GM19452 (cell line): ENCODE data around the gene BLVRB.

ENCODE experiments used
- ATAC-seq: cut with Tn5 transposase; IDR thresholded peaks from one replicate; pipeline ENCODE4 v1.9.1; 2021; ENCODE audit not compliant: unreplicated experiment

BLVRB gene

DNA sequence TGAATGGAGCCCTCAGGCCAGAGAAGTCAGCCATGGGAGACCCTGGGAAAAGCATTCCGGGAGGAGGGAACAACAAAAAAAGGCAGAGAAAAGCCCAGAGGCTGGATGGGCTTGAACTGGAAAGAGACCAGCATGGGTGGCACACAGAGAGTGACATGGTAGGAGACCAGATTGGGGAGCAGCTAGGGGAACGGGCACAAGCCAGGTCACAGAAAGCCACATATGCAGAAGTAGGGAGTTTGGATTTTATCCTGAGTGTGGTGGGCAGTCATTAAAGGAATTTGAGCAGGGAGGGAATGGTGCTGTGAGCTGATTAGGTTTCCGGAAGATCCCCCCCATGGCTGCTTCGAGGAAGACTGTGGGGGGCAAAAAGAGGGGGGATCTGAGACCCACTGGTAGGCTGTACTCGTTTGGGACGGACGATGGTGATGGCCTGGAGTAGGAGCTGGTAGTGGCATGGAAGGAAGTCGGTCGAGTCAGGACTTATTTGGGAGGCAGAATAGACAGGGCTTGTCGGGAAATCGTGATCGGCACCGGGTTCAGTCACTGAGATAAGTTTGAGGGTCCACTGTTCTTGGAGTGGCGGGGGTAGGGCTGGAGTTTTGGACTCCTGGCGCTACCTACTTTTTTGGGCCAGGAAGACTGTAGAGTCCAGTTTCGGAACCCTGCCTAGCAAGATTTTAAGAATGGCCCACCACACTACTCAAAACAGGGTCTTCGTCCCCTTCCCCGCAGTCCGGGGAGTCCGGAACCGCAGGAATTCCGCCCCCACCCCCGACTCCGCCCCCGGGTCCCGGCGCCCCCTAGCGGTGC, 40.7 kb downstream of the BLVRB start:
- ATAC-seq, result no peak

DNA sequence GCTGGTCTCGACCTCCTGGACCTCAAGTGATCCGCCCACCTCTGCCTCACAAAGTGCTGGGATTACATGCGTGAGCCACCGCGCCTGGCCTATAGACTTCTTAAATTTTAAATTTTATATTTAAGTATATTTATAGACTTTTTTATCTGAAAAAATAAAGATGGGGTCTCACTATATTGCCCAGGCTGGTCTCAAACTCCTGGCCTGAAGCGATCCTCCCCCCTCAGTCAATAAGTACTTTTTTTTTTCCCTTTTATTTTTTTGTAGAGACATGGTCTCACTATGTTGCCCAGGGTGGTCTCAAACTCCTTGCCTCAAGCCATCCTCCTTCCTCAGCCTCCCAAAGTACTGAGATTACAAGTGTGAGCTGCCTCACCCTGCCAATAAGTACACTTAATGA, 41.6 kb downstream of the BLVRB start:
- no peak for ATAC-seq

DNA sequence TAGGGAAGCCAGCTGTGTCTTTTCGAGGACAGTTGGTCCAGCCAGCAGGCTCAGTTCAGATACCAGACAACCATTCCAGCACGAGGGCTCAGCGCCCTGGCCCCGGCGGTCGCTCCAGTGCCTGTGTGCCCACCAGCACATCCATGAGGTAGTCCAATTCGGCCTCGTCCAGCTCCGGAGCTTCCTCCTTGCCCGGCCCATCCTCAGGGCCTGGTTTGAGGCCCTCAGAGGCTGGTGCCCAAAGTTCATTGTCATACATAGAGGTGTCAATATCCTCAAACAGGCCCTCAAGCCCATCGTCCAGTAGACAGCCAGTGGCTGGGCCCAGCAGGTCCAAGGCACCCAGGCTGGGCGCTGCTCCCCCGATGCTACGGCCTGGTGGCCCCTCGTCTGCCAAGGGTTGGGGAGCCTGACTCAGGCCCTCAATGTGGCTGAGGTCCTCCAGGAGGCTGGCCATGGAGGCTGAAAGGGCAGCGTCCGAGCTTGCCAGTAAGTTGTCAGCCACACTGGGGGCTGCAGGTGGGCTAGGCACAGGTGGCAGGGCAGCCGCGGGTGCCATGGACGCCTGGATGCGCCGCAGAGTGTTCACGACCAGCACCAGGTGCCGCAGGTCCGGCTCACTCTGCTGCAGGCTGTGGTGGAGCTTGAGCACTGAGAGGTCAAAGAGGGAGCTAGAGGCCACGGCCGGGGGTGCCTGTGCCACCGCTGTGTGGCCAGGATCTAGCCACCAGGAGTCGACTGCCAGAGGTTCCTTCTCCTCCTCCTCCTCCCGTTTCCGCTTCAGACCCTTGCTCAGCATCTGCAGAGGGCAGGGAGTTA, 42.6 kb downstream of the BLVRB start:
- ATAC-seq, result no peak

DNA sequence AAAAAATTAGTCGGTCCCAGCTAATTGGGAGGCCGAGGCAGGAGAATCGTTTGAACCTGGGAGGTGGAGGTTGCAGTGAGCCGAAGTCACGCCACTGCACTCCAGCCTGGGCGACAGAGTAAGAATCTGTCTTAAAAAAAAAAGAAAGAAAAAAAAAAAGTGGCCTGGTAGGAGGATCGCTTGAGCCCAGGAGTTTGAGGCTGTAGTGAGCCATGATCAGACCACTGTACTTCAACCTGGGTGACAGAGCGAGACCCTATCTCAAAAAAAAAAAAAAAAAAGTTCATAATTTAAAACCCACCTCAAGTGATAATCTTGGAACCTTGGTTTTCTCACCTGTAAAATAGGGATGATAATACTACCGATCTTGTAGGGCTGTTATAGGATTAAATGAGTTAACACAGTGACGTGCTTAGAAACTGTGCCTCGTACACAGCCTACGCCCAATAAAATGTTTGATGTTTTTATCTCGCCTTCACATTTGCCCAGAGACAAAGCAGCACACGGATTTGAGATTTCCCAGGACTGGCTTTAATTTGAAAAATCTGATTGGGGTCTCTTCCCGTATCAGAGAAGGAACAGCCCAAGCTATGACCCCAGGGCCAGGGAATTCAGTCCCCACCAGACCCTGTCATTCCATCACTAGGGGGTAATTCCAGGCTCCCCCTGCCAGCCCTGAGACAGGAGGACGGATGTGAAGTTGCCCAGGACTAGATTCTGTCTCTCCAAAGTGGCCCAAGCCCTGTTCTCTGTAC, 43.4 kb downstream of the BLVRB start:
- ATAC-seq, result no peak

DNA sequence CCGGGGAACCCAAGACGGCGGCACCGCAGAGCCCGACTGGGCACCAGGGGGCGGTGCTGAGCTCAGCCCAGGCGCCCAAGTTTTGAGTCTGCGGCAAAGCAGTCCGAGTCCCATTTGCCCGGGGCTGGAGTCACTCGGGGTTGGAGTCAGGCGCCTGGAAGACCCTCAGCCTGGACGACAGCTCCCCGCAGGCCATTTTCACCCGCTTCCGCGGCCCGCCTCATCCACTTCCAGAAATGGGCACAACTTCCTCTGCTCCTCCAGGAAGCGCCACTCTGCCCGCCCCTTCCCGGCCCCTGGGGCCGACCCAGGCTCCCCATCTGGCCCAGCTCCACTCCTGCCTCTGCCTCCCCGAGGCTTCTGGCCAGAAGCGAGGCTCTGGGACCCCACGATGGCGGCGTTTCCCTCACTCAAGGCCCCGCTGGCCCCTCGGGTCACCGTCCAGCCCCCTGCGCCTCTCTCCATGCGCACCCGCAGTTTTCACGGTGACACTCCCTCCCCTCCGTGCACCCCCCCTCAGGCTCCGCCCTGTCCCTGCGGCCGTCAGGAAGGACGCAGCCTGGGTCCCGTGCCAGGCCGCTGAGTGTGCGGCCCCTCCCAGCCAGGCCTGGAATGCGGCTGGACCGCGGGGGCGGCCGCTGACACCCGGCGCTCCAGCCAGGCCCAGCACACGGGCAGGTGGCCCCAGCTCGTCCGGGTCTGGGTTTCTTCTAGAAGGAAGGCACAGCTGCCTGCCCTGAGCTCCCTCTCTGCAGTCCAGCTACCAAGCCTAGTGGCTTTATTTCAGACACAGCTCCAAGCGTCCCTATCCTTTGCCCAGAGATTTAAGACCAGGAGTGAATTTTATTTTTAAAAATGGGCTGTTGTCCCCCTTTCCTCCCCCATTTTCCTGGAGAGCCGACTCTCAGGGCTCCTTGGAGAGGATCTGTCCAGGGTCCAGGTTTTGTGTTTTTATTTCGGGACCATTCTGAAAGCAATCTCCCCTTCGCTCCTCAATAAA, 44.5 kb downstream of the BLVRB start:
- ATAC-seq, result no peak

DNA sequence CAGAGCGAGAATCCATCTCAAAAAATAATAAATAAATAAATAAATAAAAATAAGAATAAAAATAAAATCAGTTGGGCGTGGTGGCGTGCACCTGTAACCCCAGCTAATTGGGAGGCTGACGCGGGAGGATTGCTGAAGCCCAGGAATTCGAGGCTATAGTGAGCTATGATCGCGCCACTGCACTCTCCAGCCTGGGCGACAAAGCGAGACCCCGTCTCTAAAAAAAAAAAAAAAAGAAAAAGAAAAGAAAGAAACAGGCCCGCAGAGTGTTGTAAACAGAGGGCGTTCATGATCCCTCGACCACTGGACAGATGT, 45.1 kb downstream of the BLVRB start:
- no peak for ATAC-seq

DNA sequence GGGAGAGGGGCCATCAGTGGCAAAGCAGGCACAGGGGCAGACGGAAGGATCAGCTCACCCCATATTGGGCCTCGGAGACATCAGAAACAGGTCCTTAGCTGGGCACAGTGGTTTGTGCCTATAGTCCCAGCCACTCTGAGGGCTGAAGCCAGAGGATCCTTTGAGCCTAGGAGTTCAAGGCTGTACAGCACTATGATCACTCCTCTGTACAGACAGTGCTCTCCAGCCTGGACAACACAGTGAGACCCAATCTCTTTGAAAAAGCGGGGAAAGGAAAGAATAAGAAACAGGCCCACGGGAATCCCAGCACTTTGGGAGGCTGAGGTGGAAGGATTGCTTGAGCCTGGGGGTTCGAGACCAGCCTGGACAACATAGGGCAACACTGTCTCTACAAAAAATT, 45.8 kb downstream of the BLVRB start:
- ATAC-seq, result no peak

DNA sequence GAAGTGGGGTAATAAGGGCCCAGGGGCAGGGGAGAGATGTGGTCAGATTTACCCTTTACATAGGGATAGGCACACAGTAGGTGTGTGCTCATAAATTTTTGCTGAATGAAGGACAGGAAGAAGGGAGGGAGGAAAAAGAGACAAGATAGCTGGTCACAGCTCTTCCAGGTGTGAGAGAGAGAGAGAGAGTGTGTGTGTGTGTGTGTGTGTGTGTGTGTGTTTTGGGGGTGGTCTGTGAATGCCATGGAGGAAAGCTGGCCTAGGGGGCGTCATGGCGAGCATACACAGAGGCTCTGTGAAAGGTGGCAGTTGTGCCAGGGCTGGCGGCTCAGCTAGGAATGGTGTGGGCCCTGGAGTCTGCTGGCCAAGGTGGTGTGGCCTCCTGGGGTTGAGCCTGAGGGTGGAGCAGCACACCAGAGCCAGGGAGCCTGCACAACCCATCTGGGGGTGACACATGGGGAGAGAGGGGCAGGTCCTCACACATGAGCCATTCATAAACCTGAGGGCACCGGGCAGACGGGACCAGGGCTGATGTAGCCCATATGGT, 46.4 kb downstream of the BLVRB start:
- ATAC-seq, result no peak

DNA sequence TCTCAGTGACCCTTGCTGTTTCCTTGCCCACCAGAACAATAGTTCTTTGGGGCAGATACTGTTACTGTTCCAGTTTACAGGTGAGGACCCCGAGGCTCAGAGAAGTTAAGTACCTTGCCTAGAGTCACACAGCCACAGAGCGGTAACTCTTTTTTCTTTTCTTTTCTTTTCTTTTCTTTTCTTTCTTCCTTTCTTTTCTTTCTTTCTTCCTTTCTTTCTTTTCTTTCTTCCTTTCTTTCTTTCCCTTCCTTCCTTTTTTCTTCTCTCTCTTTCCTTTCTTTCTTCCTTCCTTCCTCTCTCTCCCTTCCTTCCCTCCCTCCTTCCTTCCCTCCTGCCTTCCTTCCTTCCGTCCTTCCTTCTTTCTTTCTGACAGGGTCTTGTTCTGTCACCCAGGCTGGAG, 47.5 kb downstream of the BLVRB start:
- ATAC-seq, result no peak

DNA sequence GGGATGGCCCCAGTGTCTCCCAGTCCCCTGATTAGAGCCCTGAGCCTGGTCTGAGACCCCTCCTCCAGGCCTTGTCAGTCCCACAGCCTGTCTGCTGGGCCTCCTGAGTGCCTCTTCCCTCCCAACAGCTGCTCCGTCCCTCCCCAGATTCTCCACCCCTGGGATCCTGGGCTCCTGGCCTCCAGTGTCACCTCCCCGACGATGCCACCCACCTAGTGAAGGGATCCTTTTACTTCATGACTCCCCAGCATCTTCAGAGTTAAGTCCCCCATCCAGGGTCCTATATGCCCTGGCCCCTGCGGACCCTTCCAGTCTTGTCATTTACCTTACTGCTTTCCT, 47.9 kb downstream of the BLVRB start:
- ATAC-seq, result no peak

DNA sequence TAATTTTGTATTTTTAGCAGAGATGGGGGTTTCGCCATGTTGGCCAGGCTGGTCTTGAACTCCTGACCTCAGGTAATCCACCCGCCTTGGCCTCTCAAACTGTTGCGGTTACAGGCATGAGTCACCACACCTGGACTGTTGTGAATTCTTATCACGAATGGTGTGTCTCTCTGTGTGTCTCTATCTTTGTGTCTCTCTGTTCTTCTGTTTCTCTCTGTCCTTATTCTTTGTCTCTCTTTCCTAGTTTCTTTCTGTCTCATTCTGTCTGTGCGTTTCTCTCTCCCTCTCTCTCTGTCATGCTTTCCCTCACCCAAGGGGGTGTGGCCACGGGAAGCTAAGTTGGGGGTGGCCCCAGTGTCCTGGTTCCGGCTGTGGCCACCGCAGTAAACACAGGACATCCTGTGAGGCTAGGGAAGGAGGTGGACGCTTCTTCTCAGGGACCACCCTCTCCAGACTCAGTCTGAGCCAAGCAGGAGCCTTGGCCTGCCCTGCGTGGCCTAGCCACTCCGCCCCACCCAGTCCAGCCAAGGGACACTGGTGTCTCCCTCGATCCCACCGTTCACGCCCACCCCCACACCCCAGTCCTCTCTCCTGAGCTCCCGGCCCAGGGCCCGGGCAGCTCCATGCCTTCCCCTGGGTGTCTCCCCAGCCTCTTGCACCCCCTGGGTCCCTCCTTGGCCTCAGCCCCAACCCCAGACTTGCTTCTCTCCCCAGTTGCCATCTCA, 48.5 kb downstream of the BLVRB start:
- ATAC-seq, result no peak

DNA sequence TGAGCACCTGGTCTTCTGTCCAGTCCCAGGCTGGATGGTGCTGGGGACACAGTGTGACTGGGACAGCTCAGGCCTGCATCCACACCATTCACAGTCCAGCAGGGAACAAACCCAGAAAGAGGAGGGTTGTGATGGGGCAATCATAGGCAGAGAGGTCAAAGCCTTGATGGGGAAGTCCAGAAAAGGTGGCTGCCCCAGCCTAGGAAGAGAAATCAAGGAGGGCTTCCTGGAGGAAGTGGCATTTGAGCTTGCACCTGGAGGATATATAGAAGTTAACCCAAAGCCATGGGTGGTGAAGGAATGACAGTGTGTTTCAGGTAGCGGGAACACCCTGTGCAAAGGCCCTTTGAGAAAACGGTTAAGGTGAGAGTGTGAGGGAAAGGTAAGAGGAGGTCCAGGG, 49.8 kb downstream of the BLVRB start:
- no peak for ATAC-seq

DNA sequence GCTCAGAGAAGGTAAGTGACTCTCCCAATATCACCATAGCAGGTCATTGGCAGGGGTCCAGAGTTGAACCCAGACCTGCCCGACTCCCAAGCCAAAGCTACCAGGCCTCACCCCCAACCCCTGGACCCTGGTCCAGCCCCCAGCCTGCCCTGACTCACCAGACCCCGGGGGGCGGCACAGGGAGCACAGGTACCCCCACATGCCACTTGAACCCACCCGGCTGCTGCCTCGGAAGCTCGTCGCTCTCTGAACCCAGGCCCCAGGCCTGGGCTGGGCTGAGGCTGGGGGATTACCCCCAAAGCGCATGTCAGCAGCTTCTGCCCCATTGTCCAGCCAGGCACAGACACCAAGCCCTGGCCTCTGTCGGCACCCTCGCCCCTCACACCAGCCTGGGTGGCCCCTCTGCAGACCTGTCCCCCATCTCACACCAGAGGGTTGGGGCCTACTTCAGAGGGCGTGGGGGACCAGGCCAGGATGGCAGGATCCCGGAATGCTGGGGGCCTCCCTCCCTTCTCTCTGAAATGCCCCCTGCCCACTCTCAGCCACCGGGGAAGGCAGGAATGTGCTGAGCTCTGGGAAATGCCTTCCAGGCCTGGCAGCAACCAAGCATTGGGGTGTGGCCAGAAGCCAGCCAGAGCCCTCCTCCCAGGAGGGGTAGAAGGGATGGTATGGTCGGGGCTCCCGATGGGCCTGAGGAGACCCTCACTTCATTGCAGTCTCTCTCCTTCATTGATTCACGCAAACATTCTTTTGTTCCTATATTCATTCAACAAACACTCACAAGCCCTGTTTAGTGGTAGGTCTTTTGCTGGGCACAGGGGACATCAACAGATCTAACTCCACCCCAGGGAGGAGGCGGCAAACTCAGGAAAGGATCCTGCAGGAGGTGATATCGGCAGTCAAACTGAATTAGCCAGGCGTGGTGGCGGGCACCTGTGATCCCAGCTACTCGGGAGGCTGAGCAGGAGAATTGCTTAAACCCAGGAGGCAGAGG, 50.7 kb downstream of the BLVRB start:
- no peak for ATAC-seq

DNA sequence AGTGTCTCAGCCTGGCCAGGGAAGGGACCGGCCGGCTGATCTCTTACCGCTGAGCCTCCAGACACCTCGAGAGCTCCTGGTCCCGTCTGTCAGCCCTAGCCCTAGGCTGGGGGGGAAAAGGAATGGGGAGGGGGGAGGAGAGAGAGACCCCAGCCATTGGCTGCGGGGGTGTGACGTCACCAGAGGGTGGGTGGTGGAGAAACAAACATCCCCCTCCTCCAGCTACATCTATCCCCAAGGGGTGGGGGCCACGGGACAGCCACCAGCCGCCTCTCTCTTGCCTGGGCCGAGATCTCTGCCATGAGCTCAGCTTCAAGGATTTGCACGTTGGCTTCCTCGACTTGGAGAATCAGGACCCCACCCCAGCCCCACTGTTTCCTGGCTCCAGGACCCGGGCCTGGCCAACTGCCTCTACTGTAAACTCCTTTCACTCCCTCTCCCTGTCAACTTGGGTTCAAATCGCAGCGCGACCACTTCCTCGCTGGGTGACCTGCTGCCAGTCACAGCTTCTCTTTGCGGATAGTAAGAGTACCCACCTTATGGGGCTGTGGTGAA, 52.2 kb downstream of the BLVRB start, which contains the start of gene PRX:
PRX (minus strand) TSS at position 88 of the 555 bp plus-strand sequence. CDS start 5,446 bp downstream, outside the sequence.
- no peak for ATAC-seq

DNA sequence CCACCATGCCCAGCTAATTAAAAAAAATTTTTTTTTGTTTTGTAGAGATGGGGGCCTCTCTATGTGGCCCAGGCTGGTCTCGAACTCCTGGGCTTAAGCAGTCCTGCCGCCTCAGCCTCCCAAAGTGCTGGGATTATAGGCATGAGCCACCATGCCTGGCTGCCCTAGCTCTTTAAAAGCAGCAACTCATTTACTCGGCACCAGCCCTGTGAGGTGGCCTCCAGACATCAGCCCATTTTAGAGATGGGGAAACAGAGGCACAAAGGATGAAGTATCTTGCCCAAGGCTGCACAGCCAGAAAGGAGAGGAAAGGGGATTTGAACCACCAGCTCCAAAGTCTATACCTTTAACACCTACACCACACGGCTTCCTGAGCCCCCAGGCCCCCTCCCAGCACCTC, 52.7 kb downstream of the BLVRB start:
- no peak for ATAC-seq

DNA sequence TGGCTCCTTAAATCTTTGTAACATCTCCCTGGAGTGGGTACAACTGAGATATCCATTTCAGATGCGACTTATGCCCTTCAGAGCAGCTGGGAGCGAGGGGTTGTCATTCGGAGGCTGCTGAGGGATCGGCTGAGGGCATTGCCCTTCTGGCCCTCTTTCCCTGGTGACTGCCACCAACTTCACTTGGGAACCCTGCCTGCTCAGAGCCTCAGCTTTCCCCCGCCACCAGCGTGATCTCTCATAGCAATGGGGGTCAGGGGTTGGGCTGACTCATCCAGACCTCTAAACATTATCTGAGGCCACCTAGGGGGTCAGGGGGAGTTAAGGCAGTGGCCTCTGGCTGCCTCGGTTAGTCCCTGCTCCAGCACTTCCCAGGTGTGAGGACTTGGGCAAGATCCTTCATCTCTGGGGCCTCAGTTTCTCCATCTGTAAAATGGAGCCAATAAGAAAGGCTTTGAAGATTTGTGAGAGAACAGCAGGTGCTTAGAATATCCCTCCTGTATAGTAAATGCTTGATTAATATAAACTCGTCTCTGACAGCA, 53.5 kb downstream of the BLVRB start:
- no peak for ATAC-seq

DNA sequence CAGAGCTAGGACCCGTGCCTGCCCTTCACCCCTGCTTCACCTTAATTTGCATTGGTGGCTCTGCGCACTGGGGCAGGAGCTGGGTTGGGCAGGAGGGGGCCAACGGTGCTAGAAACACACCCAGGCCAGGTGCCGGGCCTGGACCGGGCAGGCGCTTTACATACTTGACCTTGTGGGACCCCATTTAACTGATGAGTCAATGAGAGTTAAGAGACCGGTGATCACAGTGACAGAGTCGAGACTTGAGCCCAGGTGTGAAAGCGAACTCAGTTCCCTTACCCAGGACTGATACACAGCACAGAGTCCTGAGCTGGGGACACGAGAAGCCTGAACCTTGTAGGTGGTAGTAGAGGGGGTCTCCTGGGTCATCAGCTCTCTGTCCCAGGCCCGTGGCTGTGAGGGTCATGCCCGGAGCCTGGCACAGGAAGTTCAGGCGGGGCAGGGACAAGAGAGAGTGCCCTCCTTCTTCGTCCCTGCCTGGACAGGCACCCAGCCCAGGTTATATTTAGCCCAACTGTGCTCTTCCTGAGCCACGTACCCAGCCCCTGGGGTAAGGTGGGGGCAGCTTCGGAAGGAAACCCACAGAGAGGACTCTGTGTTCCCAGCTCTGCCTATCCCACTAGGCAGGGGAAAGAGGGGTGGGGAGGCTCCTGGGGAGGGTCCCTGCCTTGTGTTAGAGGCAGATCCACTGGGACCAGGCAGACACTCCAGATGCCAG, 54.3 kb downstream of the BLVRB start:
- ATAC-seq, result no peak
